Stimulated activated CD8-positive, alpha-beta memory T cell treated with anti-CD3 and anti-CD28 coated beads, Interleukin-4, amount 100 ng/mL, for 48 hours (primary cell): ENCODE data around the gene EREG.
"Not testable (repeated sequence)": the region's sequence is repeated elsewhere in the genome, so short reads cannot be mapped to it uniquely, and the experiment has no call there.

Experiments used
- DNase-seq: peaks from one replicate; pipeline ENCODE4 v3.0.0-alpha.2; 2020

Gene EREG

GRCh38 chr4:74391890-74392475 lies 27.0 kb downstream of the EREG start:
- DNase-seq: no peak

- no peak for DNase-seq
Measured at GRCh38 chr4:74394476-74395136, 29.7 kb downstream of the EREG start.

- DNase-seq: no peak
Measured at GRCh38 chr4:74395633-74396032, 30.7 kb downstream of the EREG start.

- DNase-seq: no peak
Measured at GRCh38 chr4:74397748-74398426, 32.9 kb downstream of the EREG start.

GRCh38 chr4:74398894-74399589 lies 34.1 kb downstream of the EREG start:
- DNase-seq: not testable (repeated sequence)

GRCh38 chr4:74400395-74400794 lies 35.5 kb downstream of the EREG start:
- no peak for DNase-seq

GRCh38 chr4:74402692-74403456 lies 37.9 kb downstream of the EREG start:
- DNase-seq: no peak

GRCh38 chr4:74407891-74408290 lies 42.9 kb downstream of the EREG start:
- no peak for DNase-seq

- DNase-seq: no peak
Measured at GRCh38 chr4:74408639-74409038, 43.7 kb downstream of the EREG start.

GRCh38 chr4:74410272-74410671 lies 45.3 kb downstream of the EREG start:
- no peak for DNase-seq

GRCh38 chr4:74412225-74412624 lies 47.3 kb downstream of the EREG start:
- DNase-seq: no peak

- DNase-seq: no peak
Measured at GRCh38 chr4:74413265-74413664, 48.3 kb downstream of the EREG start.

GRCh38 chr4:74414149-74414809 lies 49.3 kb downstream of the EREG start:
- no peak for DNase-seq

- DNase-seq: no peak
Measured at GRCh38 chr4:74415602-74416300, 50.8 kb downstream of the EREG start.

GRCh38 chr4:74418063-74418670 lies 53.2 kb downstream of the EREG start:
- no peak for DNase-seq

GRCh38 chr4:74420863-74421262 lies 55.9 kb downstream of the EREG start:
- DNase-seq: no peak

- no peak for DNase-seq
Measured at GRCh38 chr4:74423104-74423503, 58.2 kb downstream of the EREG start.

GRCh38 chr4:74424111-74424510 lies 59.2 kb downstream of the EREG start:
- no peak for DNase-seq

- no peak for DNase-seq
Measured at GRCh38 chr4:74426101-74426500, 61.2 kb downstream of the EREG start.

- DNase-seq: no peak
Measured at GRCh38 chr4:74428276-74428675, 63.3 kb downstream of the EREG start.

GRCh38 chr4:74431113-74431826 lies 66.3 kb downstream of the EREG start:
- no peak for DNase-seq
